Islet of Langerhans (tissue), 1 donor: ENCODE data around the gene LGI1.

ENCODE experiments used
- FAIRE-seq: peaks from one replicate; lab custom pipeline; 2011; peaks lifted over from hg19 to GRCh38; lab: Jason Lieb, UNC

Gene LGI1

GRCh38 chr10:93755443-93756116 is 2.2 kb upstream of the LGI1 start:
- FAIRE-seq: no peak

- no peak for FAIRE-seq
These were observed 1.6 kb upstream of the LGI1 start for GRCh38 chr10:93756118-93756517.

GRCh38 chr10:93757136-93757535 is 600 bp upstream of the LGI1 start:
- no peak for FAIRE-seq

GRCh38 chr10:93758508-93758885 is 761 bp downstream of the LGI1 start:
- FAIRE-seq: no peak

GRCh38 chr10:93758891-93759410 is 1.2 kb downstream of the LGI1 start:
- no peak for FAIRE-seq

- no peak for FAIRE-seq
These were observed 2.8 kb downstream of the LGI1 start for GRCh38 chr10:93760490-93760889.

GRCh38 chr10:93762979-93763391 is 5.2 kb downstream of the LGI1 start:
- FAIRE-seq: no peak

- FAIRE-seq: no peak
These were observed 9.2 kb downstream of the LGI1 start for GRCh38 chr10:93766918-93767317.

GRCh38 chr10:93767724-93768399 is 10.1 kb downstream of the LGI1 start:
- no peak for FAIRE-seq

GRCh38 chr10:93768892-93769291 is 11.2 kb downstream of the LGI1 start:
- no peak for FAIRE-seq

GRCh38 chr10:93771354-93771753 is 13.6 kb downstream of the LGI1 start:
- no peak for FAIRE-seq

GRCh38 chr10:93773120-93773519 is 15.4 kb downstream of the LGI1 start:
- no peak for FAIRE-seq

- no peak for FAIRE-seq
These were observed 16.0 kb downstream of the LGI1 start for GRCh38 chr10:93773705-93774104.

GRCh38 chr10:93775356-93775755 is 17.6 kb downstream of the LGI1 start:
- no peak for FAIRE-seq

- FAIRE-seq: no peak
These were observed 19.4 kb downstream of the LGI1 start for GRCh38 chr10:93777092-93777491.

GRCh38 chr10:93784059-93784458 is 26.3 kb downstream of the LGI1 start:
- FAIRE-seq: no peak

- FAIRE-seq: peak; percentile 21
These were observed 30.9 kb downstream of the LGI1 start for GRCh38 chr10:93788413-93789208.

GRCh38 chr10:93790439-93790838 is 32.7 kb downstream of the LGI1 start:
- no peak for FAIRE-seq

- no peak for FAIRE-seq
These were observed 38.4 kb downstream of the LGI1 start for GRCh38 chr10:93796167-93796566.

GRCh38 chr10:93797825-93798224 is 40.1 kb downstream of the LGI1 start:
- FAIRE-seq: no peak

- FAIRE-seq: no peak
These were observed 41.5 kb downstream of the LGI1 start for GRCh38 chr10:93799155-93799708.

- no peak for FAIRE-seq
These were observed 46.5 kb downstream of the LGI1 start for GRCh38 chr10:93804200-93804599.

GRCh38 chr10:93806903-93807302 is 49.2 kb downstream of the LGI1 start:
- no peak for FAIRE-seq
